Activated naive CD8-positive, alpha-beta T cell treated with anti-CD3 and anti-CD28 coated beads, Interleukin-2, amount 10 ng/mL, durations not matched to agents 7 days and 5 days (primary cell): ENCODE results near the gene S1PR4. TPM values are rescaled to one million over a fixed set of nuclear protein-coding genes. Genes with fewer than 3 reads are reported as not detected.
"Not testable (repeated sequence)": the region's sequence is repeated elsewhere in the genome, so short reads cannot be mapped to it uniquely, and the experiment has no call there.

Experiments
- ATAC-seq: fragments of 150-1000 bp; cut with Tn5 transposase; one replicate; pipeline ENCODE4 v1.10.0; 2021; ENCODE audit warnings: low read depth, moderate library complexity
- POLR2A ChIA-PET: fragments of 350-600 bp; sonication (Branson Sonifier 250); formaldehyde crosslinking; loops from one replicate; lab custom pipeline; 2021; ENCODE audit warnings: antibody characterized with exemption; lab: Charles Lee
- DNase-seq: peaks from one replicate; pipeline ENCODE4 v3.0.0; 2021
- H3K27ac Mint-ChIP-seq: one replicate; pipeline ENCODE4 v1.8.0; 2022; ENCODE audit warnings: mild to moderate bottlenecking, mixed read lengths
- H3K27me3 Mint-ChIP-seq: one replicate; pipeline ENCODE4 v1.8.0; 2022; ENCODE audit warnings: mild to moderate bottlenecking, moderate library complexity, mixed read lengths
- H3K36me3 Mint-ChIP-seq: one replicate; pipeline ENCODE4 v1.8.0; 2021; ENCODE audit warnings: mild to moderate bottlenecking, mixed read lengths
- H3K4me1 Mint-ChIP-seq: one replicate; pipeline ENCODE4 v1.8.0; 2021; ENCODE audit warnings: mixed read lengths
- H3K4me3 Mint-ChIP-seq: one replicate; pipeline ENCODE4 v1.8.0; 2022; ENCODE audit warnings: mild to moderate bottlenecking, moderate library complexity, mixed read lengths
- H3K9me3 Mint-ChIP-seq: one replicate; pipeline ENCODE4 v1.8.0; 2021; ENCODE audit warnings: mixed read lengths
- total RNA-seq, 2 experiments: library from RNA; stranded (reverse); gene quantifications; one replicate each; pipeline ENCODE4 v1.2.3, GENCODE V29; 2021

S1PR4 gene
- total RNA-seq, 2 experiments from 2014 or later, result 133 to 134 TPM

DNA sequence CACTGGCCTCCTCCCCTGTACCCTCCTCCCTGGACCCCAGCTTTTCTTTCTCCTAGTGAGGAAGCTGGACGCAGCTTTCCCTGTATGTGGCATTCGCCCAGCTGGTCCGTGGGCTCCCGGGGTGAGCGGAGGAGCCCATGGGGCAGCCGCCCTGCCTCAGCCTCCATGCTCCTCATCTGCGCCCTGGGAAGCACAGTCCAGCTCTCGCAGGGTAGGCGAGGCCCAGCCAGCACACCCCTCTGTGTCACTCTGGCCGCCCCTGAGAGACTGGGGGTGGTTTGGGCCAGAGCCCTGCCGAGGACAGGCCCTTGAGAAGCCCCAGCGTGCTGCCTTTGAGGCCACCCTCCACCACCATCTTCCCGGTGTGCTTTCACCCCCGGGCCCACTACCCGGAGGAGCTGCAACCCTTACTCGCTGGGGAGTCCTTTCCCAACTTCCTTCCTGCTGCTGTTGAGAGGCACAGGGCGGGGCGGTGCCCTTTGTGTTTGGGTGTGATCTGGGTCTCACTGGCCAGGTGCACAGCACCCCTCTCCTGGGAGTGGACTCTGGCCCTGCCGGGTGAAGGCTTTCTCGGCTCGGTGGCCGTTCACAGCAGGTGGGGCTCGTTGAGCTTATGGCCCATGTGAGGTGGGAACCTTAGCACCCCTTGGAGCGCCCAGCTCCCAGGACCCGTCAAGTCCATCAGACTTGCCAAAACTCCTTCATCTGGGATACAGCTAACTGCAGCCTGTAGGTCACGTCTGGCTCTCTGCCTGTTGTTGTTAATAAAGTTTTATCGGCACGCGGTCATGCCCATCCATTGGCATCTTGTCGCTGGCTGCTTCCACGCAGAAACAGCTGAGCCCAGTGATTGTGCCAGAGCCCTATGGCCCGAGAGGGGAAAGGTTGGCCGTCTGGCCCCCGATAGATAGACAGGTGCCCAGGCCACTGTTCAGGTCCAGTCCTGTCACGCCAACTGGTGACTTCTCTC, 10.3 kb downstream of the S1PR4 start:
- DNase-seq (no peak), ATAC-seq (no peak)
- Mint-ChIP-seq H3K4me3 (peak overlapping the region; percentile 55), H3K4me1 (peaks cover 37% of the 10 kb centered on the region), H3K27me3 (no peaks in the 10 kb centered on the region), H3K9me3 (no peaks in the 10 kb centered on the region), H3K27ac (peak overlapping the region; percentile 72), H3K36me3 (peaks cover 17% of the 10 kb centered on the region)
- POLR2A ChIA-PET, result interaction anchor here (0.8 kb wide), 1 partner anchor 9 kb away, joined by 4 read pairs; no protein-coding TSS in a partner anchor

DNA sequence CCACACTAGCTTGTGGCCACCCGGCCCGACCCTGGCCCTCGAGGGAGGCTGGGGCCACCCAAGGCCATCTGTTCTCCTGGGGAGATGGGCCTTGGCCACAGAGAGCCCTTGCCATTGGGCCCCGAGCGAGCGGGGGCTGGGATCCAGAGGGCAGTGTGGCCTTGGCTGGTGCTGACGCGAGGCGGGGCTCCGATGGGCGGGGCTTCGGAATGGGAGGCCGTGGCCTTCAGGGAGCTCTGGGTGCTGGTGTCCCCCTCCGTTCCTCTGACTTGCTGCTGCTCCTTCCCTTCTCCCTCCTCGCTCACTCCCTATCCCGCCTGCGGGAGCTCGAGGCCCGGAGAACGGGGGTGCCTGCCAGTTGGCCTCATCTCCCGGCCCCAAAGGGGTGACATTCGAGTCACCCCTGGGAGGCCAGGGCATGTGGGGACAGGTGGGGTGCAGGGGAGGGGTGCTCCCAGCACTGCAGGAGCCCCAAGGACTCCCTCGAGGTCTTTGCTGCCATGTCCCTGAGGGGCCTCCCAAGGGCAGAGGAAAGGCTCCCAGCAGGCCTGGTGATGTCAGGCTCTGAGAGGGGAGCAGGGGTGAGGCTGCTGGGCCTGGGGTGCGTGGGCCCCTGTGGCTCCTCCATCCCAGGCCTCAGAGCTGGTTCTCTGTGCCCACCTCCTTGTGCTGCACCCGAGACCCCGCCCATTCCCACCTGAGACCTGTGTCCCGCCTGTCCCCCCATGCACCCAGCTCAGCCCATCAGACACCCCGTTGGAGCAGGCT, 11.3 kb downstream of the S1PR4 start:
- Mint-ChIP-seq H3K4me1 (peaks cover 28% of the 10 kb centered on the region), H3K36me3 (peaks cover 14% of the 10 kb centered on the region), H3K27ac (no peak overlapping the region), H3K9me3 (no peaks in the 10 kb centered on the region), H3K4me3 (no peak overlapping the region), H3K27me3 (no peaks in the 10 kb centered on the region)
- ATAC-seq (no peak), DNase-seq (no peak)
- POLR2A ChIA-PET, result interaction anchor here (0.8 kb wide), 1 partner anchor 10 kb away, joined by 4 read pairs; no protein-coding TSS in a partner anchor

- DNase-seq (no peak), ATAC-seq (no peak)
- Mint-ChIP-seq H3K27me3 (no peaks in the 10 kb centered on the region), H3K9me3 (no peaks in the 10 kb centered on the region), H3K27ac (no peak overlapping the region), H3K36me3 (peaks cover 14% of the 10 kb centered on the region), H3K4me1 (peaks cover 24% of the 10 kb centered on the region), H3K4me3 (no peak overlapping the region)
- POLR2A ChIA-PET, result no interaction called here
Measured at GRCh38 chr19:3190470-3190770, 11.9 kb downstream of the S1PR4 start.

- Mint-ChIP-seq H3K4me3 (no peak overlapping the region), H3K9me3 (no peaks in the 10 kb centered on the region), H3K4me1 (peaks cover 23% of the 10 kb centered on the region), H3K27ac (no peak overlapping the region), H3K27me3 (no peaks in the 10 kb centered on the region), H3K36me3 (peaks cover 14% of the 10 kb centered on the region)
- POLR2A ChIA-PET, result no interaction called here
- DNase-seq (no peak), ATAC-seq (no peak)
Measured at GRCh38 chr19:3190921-3191805, 12.6 kb downstream of the S1PR4 start.

GRCh38 chr19:3191806-3192104, 13.2 kb downstream of the S1PR4 start:
- POLR2A ChIA-PET, H3K9me3 Mint-ChIP-seq, H3K4me3 Mint-ChIP-seq, H3K27me3 Mint-ChIP-seq, DNase-seq, H3K27ac Mint-ChIP-seq, ATAC-seq: not testable (repeated sequence)
- peaks cover 20% of the 10 kb centered on the region for H3K4me1 Mint-ChIP-seq
- peaks cover 12% of the 10 kb centered on the region for H3K36me3 Mint-ChIP-seq

GRCh38 chr19:3192228-3192635, 13.7 kb downstream of the S1PR4 start:
- peaks cover 11% of the 10 kb centered on the region for H3K36me3 Mint-ChIP-seq
- POLR2A ChIA-PET, result no interaction called here
- peaks cover 15% of the 10 kb centered on the region for H3K4me1 Mint-ChIP-seq
- no peak overlapping the region for H3K4me3 Mint-ChIP-seq
- no peak for DNase-seq
- no peaks in the 10 kb centered on the region for H3K9me3 Mint-ChIP-seq
- H3K27me3 Mint-ChIP-seq, result no peaks in the 10 kb centered on the region
- H3K27ac Mint-ChIP-seq, result no peak overlapping the region
- ATAC-seq, result no peak

- ATAC-seq (no peak), DNase-seq (no peak)
- H3K36me3 Mint-ChIP-seq, result peaks cover 11% of the 10 kb centered on the region
- H3K27ac Mint-ChIP-seq, result no peak overlapping the region
- no peaks in the 10 kb centered on the region for H3K27me3 Mint-ChIP-seq
- H3K4me1 Mint-ChIP-seq, result peaks cover 13% of the 10 kb centered on the region
- no peaks in the 10 kb centered on the region for H3K9me3 Mint-ChIP-seq
- H3K4me3 Mint-ChIP-seq, result no peak overlapping the region
- POLR2A ChIA-PET, result no interaction called here
Measured at GRCh38 chr19:3192684-3193083, 14.1 kb downstream of the S1PR4 start.

DNA sequence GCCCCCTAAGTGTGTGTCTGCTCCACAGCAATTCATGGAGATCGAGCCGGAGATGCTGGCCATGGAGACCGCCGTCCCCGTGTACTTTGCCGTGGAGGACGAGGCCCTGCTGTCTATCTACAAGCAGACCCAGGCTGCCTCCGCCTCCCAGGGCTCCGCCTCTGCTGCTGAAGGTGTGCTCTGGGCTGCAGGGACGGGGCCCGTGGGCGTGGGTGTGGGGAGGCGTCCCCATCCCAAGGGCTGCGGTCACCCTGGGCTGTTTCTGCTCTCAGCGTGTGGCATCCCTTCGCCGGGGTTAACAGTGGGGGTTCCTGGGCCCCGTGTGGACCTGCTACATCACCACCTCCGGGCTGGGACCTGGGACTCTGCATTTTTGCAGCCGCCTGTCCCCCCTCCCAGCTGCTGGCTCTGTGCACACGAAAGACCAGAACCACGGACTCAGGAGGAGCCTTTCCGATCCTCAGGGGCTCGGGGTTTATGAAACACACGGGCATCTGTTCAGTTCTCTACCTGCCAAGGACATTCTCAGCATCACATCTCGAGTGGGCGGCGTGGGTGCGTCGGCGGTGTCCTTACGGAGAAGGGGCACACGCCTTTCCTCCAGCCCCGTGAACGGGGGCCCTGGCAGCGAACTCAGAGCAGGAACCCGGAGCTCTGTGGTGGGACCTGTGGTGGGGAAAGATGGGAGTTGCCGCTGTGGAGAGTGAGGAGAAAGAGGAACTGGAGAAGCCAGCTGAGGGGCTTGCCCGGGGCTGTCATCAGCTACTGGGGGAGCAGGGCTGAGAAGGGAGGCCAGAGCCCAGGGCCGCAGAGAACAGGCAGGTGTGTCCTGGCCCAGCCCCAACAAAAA, 14.9 kb downstream of the S1PR4 start:
- Mint-ChIP-seq H3K36me3 (peaks cover 9% of the 10 kb centered on the region), H3K27me3 (no peaks in the 10 kb centered on the region), H3K27ac (no peak overlapping the region), H3K9me3 (no peaks in the 10 kb centered on the region), H3K4me1 (peaks cover 7% of the 10 kb centered on the region), H3K4me3 (no peak overlapping the region)
- ATAC-seq, result no peak
- no peak for DNase-seq
- POLR2A ChIA-PET, result interaction anchor here (0.5 kb wide), 1 partner anchor 47 kb away, joined by 3 read pairs; no protein-coding TSS in a partner anchor

DNA sequence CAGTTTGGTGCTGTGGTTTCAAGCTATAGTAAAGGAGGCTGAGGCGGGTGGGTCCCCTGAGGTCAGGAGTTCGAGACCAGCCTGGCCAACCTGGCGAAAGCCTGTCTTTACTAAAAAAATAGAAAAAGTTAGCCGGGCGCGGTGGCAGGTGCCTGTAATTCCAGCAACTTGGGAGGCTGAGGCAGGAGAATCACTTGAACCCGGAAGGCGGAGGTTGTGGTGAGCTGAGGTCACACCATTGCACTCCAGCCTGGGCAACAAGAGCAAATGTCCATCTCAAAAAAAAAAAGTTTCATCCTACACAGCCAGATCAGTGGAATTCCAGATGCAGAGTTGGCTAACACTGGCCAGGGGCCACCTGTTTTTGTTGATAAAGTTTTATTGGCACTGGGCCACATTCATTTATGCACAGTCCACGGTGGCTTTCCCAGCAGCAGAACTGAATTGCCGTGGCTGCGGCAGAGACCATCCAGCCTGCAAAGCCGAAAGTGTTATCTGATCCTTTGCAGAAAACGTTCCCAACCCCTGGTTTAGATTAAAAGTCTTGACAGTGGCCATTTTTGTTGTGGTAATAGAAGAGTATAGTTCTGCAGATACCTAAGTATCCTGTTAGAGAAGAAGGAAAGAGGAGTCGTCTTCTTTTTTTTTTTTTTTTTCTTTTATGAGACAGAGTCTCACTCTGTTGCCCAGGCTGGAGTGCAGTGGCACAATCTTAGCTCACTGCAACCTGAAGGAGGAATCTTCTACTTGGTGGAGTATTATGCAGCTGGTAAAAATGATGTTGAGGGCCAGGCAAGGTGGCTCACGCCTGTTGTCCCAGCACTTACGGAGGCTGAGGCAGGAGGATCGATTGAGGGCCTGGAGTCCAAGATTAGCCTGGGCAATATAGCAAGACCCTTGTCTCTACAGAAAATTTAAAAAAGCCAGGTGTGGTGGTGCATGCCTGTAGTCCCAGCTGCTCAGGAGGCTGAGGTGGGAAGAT, 15.8 kb downstream of the S1PR4 start:
- Mint-ChIP-seq H3K27me3 (no peaks in the 10 kb centered on the region), H3K9me3 (no peaks in the 10 kb centered on the region), H3K27ac (no peak overlapping the region), H3K4me1 (peaks cover 2% of the 10 kb centered on the region), H3K4me3 (no peak overlapping the region), H3K36me3 (peaks cover 8% of the 10 kb centered on the region)
- ATAC-seq (no peak), DNase-seq (no peak)
- POLR2A ChIA-PET, result interaction anchor here (0.5 kb wide), 1 partner anchor 47 kb away, joined by 3 read pairs; no protein-coding TSS in a partner anchor

DNA sequence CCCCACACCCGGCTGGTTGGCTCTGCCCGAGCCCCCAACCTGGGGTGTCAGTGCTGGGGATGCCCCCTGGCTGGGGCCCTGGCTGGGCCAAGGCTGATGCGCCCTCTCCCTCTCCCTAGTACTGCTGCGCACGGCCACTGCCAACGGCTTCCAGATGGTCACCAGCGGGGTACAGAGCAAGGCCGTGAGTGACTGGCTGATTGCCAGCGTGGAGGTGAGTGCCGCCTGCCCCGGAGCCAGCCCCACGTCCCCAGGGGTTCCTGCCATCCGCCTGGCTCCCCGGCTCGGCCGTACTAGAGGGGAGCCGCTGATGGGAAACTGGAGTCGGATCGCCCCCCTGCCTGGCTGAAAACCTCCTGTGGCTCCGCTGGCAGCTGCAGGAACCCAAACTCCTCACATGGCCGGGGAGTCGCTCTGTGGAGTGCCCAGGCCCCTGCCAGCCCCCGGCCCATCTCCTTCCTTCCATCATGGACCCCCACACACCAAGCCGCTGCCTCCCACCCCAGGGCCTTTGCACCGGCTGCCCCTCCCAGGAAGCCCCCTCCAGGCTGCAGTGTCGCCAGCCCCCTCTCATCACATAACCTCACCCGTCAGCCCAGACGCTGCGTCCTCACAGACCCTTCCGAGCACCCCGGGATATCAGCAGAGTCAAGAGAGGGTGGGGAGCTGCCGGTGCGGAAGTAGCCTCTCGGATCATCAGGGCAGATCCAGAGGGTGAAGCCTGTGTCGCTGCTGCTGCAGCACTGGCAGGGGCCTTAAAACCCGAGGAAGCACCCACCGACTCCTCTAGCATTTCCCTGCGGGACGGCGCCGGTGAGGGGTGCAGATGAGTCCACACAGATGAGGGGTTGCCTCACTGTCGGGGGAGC, 17.7 kb downstream of the S1PR4 start:
- Mint-ChIP-seq H3K9me3 (no peaks in the 10 kb centered on the region), H3K4me1 (no peaks in the 10 kb centered on the region), H3K27ac (no peak overlapping the region), H3K36me3 (peaks cover 8% of the 10 kb centered on the region), H3K27me3 (no peaks in the 10 kb centered on the region), H3K4me3 (no peak overlapping the region)
- ATAC-seq (no peak), DNase-seq (no peak)
- POLR2A ChIA-PET, result no interaction called here

GRCh38 chr19:3196933-3197205, 18.3 kb downstream of the S1PR4 start:
- DNase-seq, result no peak
- no peaks in the 10 kb centered on the region for H3K27me3 Mint-ChIP-seq
- no peak for ATAC-seq
- no peak overlapping the region for H3K27ac Mint-ChIP-seq
- H3K9me3 Mint-ChIP-seq, result no peaks in the 10 kb centered on the region
- H3K36me3 Mint-ChIP-seq, result peaks cover 8% of the 10 kb centered on the region
- POLR2A ChIA-PET, result no interaction called here
- H3K4me3 Mint-ChIP-seq, result no peak overlapping the region
- no peaks in the 10 kb centered on the region for H3K4me1 Mint-ChIP-seq
